HL-60 (cell line): Measurements from ENCODE around the gene APH1B.

Experiments used
- CTCF ChIP-seq: IDR thresholded peaks from one replicate; pipeline ENCODE4 v1.5.1; 2011; ENCODE audit warnings: low read length, control low read depth, inconsistent platforms; ENCODE audit not compliant: insufficient read depth
- GABPA ChIP-seq: IDR thresholded peaks from 2 replicates; pipeline ENCODE4 v1.6.1; 2012; ENCODE audit warnings: low read depth
- POLR2AphosphoS5 ChIP-seq: IDR thresholded peaks from 2 replicates; pipeline ENCODE4 v1.6.1; 2012; ENCODE audit warnings: low read depth
- REST ChIP-seq: IDR thresholded peaks from 2 replicates; pipeline ENCODE4 v1.6.1; 2012; ENCODE audit warnings: low read depth; ENCODE audit not compliant: insufficient replicate concordance
- SPI1 ChIP-seq: IDR thresholded peaks from 2 replicates; pipeline ENCODE4 v1.6.1; 2012; ENCODE audit warnings: low read depth, mild to moderate bottlenecking, borderline replicate concordance

DNA sequence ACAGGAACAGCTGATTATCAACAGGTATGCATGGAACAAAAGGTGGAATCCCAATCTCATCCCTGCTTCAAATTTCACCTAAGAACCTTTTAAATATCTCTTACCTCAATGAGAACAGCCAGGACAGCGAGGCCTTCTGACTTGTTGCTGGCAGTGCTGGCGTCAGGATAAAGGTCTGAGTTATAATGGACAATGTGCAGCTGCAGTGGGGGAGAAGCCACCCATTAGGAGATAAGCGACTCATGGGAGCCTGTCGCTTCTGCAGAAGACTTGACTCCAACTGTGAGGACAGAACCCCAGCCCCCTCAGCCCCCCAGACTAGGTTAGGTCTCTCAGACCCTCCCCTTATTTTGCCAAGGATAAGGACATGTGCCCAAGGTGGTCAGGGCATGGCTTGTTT is 64.5 kb downstream of the APH1B start:
- TF ChIP-seq REST (no peak), GABPA (no peak), CTCF (no peak), POLR2AphosphoS5 (no peak), SPI1 (no peak)
